RWPE2 (cell line): ENCODE results near the gene KCNC2.

Experiments used
- ATAC-seq: fragments of 200-7000 bp; cut with Tn5 transposase; 3 replicates; pipeline ENCODE4 v1.9.1; 2021; ENCODE audit warnings: low read depth
- DNase-seq: peaks from one replicate; pipeline ENCODE4 v3.0.0-alpha.2; 2020; ENCODE audit warnings: low spot score
- H3K27ac ChIP-seq: fragments of 450-650 bp; 2 replicates; pipeline ENCODE4 v1.5.1; 2017; ENCODE audit warnings: mild to moderate bottlenecking; ENCODE audit not compliant: poor library complexity, severe bottlenecking
- H3K27me3 ChIP-seq: fragments of 250-450 bp; sonication (Bioruptor Pico); 2 replicates; pipeline ENCODE4 v1.5.1; 2021; ENCODE audit warnings: mild to moderate bottlenecking, moderate library complexity; ENCODE audit not compliant: insufficient read depth, poor library complexity, severe bottlenecking
- H3K36me3 ChIP-seq: fragments of 250-450 bp; sonication (Bioruptor Pico); 2 replicates; pipeline ENCODE4 v1.5.1; 2020; ENCODE audit warnings: low read depth, mild to moderate bottlenecking, moderate library complexity
- H3K4me1 ChIP-seq: fragments of 250-450 bp; sonication (Bioruptor Pico); 2 replicates; pipeline ENCODE4 v1.5.1; 2021; ENCODE audit warnings: mild to moderate bottlenecking, moderate library complexity; ENCODE audit not compliant: insufficient read depth, poor library complexity, severe bottlenecking
- H3K4me3 ChIP-seq: fragments of 250-450 bp; sonication (Bioruptor Pico); 2 replicates; pipeline ENCODE4 v1.5.1; 2021; ENCODE audit warnings: mild to moderate bottlenecking, moderate library complexity; ENCODE audit not compliant: severe bottlenecking
- H3K9me3 ChIP-seq: fragments of 250-450 bp; sonication (Bioruptor Pico); 2 replicates; pipeline ENCODE4 v1.5.1; 2021; ENCODE audit warnings: mild to moderate bottlenecking, moderate library complexity; ENCODE audit not compliant: severe bottlenecking
- CTCF ChIP-seq: fragments of 450-650 bp; IDR thresholded peaks from one replicate; pipeline ENCODE4 v1.5.1; 2017; ENCODE audit warnings: mild to moderate bottlenecking, moderate library complexity; ENCODE audit not compliant: poor library complexity, severe bottlenecking

Gene KCNC2

GRCh38 chr12:74999474-74999873 lies 210.2 kb downstream of the KCNC2 start:
- no peak overlapping the region for H3K4me3 ChIP-seq
- no peaks in the 10 kb centered on the region for H3K27me3 ChIP-seq
- no peak overlapping the region for H3K27ac ChIP-seq
- no peaks in the 10 kb centered on the region for H3K9me3 ChIP-seq
- H3K4me1 ChIP-seq, result peaks cover 5% of the 10 kb centered on the region
- DNase-seq (no peak), ATAC-seq (no peak)
- no peaks in the 10 kb centered on the region for H3K36me3 ChIP-seq
- no peak for TF ChIP-seq CTCF
